Left lung (tissue), 10 donors: Measurements from ENCODE around the gene PPP1R13B. TPM values are rescaled to one million over a fixed set of nuclear protein-coding genes. Genes with fewer than 3 reads are reported as not detected.
A peak's percentile ranks its signal among the peaks of the same experiment; 100 is the strongest.

Experiments used
- ATAC-seq: fragments of 200-7000 bp; cut with Tn5 transposase; one replicate; pipeline ENCODE4 v1.9.1; 2020; ENCODE audit warnings: moderate library complexity
- DNase-seq, 4 donors: peaks; one replicate each; pipeline ENCODE4 v3.0.0-alpha.2; 2013 to 2020
- H3K27ac ChIP-seq, 2 donors: fragments of 200-600 bp; sonication (generic) in 1 of 2; one replicate each; pipeline versions ENCODE4 v1.5.0 to v1.8.0; 2020 to 2021
- H3K27me3 ChIP-seq, 2 donors: fragments of 200-600 bp; sonication (generic) in 1 of 2; one replicate each; pipeline versions ENCODE4 v1.5.0 to v1.8.0; 2020 to 2021
- H3K36me3 ChIP-seq, 2 donors: fragments of 200-600 bp; sonication (generic) in 1 of 2; one replicate each; pipeline versions ENCODE4 v1.5.0 to v1.8.0; 2020 to 2021
- H3K4me1 ChIP-seq, 2 donors: fragments of 200-600 bp; one replicate each; pipeline ENCODE4 v1.8.0; 2021
- H3K4me3 ChIP-seq, 2 donors: fragments of 200-600 bp; sonication (generic) in 1 of 2; one replicate each; pipeline versions ENCODE4 v1.5.0 to v1.8.0; 2020 to 2021; ENCODE audit warnings: mild to moderate bottlenecking in 1 of 2
- H3K9me3 ChIP-seq, 2 donors: fragments of 200-600 bp; sonication (generic) in 1 of 2; one replicate each; pipeline versions ENCODE4 v1.5.0 to v1.8.0; 2020 to 2021
- intact Hi-C, 2 donors: fragments of 100-400 bp; cut with DNase I; formaldehyde crosslinking; loops; one replicate each; pipeline versions ENCODE4 v1.11.2 to v1.14.2; 2022
- polyA plus RNA-seq, 6 donors: library from polyadenylated mRNA; unstranded; fragments of 120-200 nt; gene quantifications; one replicate each; pipeline ENCODE4 v1.2.1, GENCODE V29; 2013; ENCODE audit not compliant: insufficient read length in 6 of 6
- total RNA-seq, 2 donors: library from RNA; stranded (reverse); fragmentation: NEBNext Ultra II Directional; extraction: Animal tissue kit (Norgen Biotek cat#: 25700); gene quantifications; one replicate each; pipeline ENCODE4 v1.2.1, GENCODE V29; 2021
- TF ChIP-seq, protein P1 (sequence below), 2 donors: fragments of 200-600 bp; sonication (generic) in 1 of 2; IDR thresholded peaks; one replicate each; pipeline versions ENCODE4 v1.5.0 to v1.8.0; 2021; ENCODE audit warnings: antibody characterized with exemption in 2 of 2
- donor health status: DM: no; HTN: yes; CAD: no.
- donor health status: DM: no; HTN: no; CAD: no.

PPP1R13B gene
- total and polyA plus RNA-seq, 8 donors: 48.0 to 86.9 (median 61.7) TPM

DNA sequence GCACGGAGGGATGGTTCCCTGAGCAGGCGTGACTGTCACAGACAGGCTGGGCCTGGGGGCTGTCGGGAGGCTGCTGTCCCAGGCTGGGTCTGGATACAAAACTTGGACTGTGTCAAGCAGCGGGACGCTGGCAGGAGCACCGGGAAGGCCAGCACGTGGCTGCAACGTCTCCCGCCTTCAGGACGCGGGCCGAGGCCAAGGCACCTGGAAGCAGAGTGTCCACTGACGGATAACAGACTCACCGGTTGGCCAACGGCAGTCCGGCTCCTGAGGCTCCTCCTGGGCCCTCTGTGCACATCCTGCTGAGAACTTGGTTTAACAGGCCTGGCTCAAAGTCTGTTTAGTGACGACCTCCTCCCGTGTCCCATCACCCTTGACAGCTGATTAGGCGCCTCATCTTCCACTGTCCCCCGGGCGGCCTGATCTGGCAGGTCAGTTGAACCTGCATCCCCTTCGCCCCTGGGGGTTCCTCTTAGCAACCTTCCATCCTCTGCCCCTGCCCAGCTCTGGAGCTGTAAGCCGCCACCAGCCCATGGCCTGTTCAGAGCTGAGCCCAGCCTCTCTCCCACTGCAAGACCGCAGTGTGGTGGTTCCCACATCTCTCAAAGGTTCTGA lies 134.6 kb downstream of the PPP1R13B start:
- Histone ChIP-seq H3K4me1 (peaks cover 0 to 49% of the 10 kb centered on the region in 2 donors), H3K4me3 (no peak overlapping the region), H3K27me3 (no peaks in the 10 kb centered on the region), H3K9me3 (no peaks in the 10 kb centered on the region), H3K27ac (peak overlapping the region; percentile 36 to 57), H3K36me3 (peaks cover 0 to 20% of the 10 kb centered on the region in 2 donors)
- DNase-seq: peak in 1 of 4 donors; percentile 80
- intact Hi-C loops: no loop called here
- no peak for ATAC-seq
- TF ChIP-seq, protein P1, sequence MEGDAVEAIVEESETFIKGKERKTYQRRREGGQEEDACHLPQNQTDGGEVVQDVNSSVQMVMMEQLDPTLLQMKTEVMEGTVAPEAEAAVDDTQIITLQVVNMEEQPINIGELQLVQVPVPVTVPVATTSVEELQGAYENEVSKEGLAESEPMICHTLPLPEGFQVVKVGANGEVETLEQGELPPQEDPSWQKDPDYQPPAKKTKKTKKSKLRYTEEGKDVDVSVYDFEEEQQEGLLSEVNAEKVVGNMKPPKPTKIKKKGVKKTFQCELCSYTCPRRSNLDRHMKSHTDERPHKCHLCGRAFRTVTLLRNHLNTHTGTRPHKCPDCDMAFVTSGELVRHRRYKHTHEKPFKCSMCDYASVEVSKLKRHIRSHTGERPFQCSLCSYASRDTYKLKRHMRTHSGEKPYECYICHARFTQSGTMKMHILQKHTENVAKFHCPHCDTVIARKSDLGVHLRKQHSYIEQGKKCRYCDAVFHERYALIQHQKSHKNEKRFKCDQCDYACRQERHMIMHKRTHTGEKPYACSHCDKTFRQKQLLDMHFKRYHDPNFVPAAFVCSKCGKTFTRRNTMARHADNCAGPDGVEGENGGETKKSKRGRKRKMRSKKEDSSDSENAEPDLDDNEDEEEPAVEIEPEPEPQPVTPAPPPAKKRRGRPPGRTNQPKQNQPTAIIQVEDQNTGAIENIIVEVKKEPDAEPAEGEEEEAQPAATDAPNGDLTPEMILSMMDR (IDR thresholded peaks at IDR 0.05): no peak

DNA sequence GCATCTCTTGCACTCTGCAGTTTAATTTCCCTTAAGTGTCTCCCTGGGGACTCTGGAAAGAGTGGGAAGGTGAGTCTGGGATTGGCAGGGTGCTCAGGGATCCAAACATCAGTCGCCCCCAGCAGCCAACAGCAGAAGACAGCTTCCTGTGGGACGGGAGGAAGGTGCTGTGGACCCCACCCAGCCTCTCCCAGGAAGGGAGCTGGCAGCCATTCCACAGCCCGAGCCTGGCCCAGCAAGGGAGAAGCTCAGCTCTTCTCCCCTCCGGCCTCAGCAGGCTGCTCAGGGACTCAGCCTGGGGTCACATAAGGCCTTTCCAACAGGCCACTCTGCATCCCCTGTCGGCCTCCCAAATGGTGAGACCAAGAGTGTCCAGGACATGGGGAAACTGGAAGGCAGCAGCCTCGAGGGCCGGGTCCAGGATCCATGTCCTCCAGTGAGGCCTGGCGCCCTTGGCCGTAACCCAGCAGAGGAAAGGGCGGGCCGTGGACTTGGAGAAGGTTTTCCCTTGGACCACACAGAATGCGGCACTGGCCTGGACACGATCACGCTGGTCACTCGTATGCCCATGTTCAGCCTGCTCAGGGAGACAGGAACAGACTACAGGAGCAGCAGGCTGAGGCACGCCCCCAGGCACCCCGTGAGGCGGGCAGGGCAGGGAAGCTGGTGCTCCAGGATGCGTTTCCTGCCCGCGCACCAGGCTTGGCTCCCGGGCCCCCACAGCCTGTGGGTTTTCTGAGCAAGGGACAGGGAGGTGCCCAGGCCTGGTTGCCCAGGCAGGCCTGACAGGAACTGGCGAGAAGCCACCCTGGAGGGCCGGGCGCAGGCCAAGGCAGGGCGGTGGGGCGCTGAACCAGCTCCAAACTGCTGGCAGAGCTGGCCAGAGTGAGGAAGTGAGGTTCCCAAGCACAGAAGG lies 135.6 kb downstream of the PPP1R13B start:
- Histone ChIP-seq H3K27ac (peak overlapping the region; percentile 36 to 57), H3K4me3 (no peak overlapping the region), H3K27me3 (no peaks in the 10 kb centered on the region), H3K9me3 (no peaks in the 10 kb centered on the region), H3K4me1 (peaks cover 0 to 39% of the 10 kb centered on the region in 2 donors), H3K36me3 (peaks cover 0 to 29% of the 10 kb centered on the region in 2 donors)
- no peak for ATAC-seq
- DNase-seq: peak in 1 of 4 donors; percentile 86
- TF ChIP-seq, protein P1 (IDR thresholded peaks at IDR 0.05): no peak
- intact Hi-C loops: no loop called here

DNA sequence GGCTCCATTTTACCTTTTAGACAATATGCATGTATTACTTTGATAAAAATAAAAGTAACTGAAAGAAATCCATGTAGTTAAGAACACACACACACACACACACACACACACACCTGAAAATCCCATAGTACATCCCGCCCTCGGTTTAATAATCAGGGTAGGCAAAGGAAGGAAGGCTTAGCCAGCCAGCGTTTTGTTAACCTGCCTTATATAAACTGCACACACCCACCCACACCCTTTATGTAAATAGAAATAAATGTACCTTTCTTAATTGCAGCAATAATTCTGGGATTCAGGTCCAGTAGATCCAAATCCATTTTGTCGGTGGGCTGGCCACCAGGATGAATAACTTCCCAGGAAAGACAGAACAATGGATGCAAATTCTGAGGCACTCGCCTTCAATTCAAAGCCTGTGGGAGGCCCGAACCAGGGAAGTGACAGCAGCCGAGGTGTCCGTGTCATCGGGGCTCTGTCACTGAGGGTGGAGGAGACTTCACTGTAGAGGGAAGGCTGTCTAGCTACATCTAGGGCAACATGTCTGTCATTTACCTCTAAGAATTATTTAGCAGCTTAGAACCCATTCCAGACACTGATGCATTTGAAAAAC lies 136.5 kb downstream of the PPP1R13B start:
- Histone ChIP-seq H3K36me3 (peaks cover 0 to 38% of the 10 kb centered on the region in 2 donors), H3K4me1 (peaks cover 0 to 37% of the 10 kb centered on the region in 2 donors), H3K27me3 (no peaks in the 10 kb centered on the region), H3K9me3 (no peaks in the 10 kb centered on the region), H3K4me3 (no peak overlapping the region), H3K27ac (peak overlapping the region; percentile 36 to 57)
- intact Hi-C loops: no loop called here
- peak in 1 of 4 donors; percentile 28 for DNase-seq
- TF ChIP-seq, protein P1 (IDR thresholded peaks at IDR 0.05): no peak
- no peak for ATAC-seq

DNA sequence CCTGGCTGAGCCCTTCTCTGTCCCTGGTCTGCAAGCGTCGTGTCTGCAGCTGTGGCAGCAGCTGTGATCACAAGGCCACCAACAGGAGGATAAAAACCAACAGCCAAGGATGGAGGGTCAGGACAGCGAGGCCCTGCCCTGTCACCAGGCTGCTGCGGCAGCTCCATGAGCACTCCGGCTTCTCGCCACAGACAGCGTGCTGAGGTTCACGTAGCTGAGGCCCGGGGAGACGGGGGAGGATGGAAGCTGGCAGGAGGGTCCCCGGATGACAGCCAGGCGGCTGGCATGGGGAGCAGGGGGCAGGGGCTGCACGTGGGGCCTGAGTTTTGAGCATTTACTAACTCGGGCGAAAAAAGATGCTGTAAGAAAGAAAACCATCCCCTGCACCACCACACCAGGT lies 137.6 kb downstream of the PPP1R13B start:
- DNase-seq: peak in 1 of 4 donors; percentile 69
- Histone ChIP-seq H3K27me3 (no peaks in the 10 kb centered on the region), H3K36me3 (peaks cover 0 to 44% of the 10 kb centered on the region in 2 donors), H3K9me3 (no peaks in the 10 kb centered on the region), H3K4me3 (no peak overlapping the region), H3K27ac (no peak overlapping the region), H3K4me1 (peaks cover 3 to 46% of the 10 kb centered on the region in 2 donors)
- intact Hi-C loops: no loop called here
- TF ChIP-seq, protein P1 (IDR thresholded peaks at IDR 0.05): no peak
- ATAC-seq: no peak
